ENCODE results near the gene CARNS1.
"Not testable (repeated sequence)": the region's sequence is repeated elsewhere in the genome, so short reads cannot be mapped to it uniquely, and the experiment has no call there.

The CARNS1 gene

GRCh38 chr11:67400942-67401494 lies 14.5 kb upstream of the CARNS1 start:
- no peaks in the 10 kb centered on the region for H3K9me3 Mint-ChIP-seq
- ATAC-seq, result peak; percentile 11
- peak overlapping the region; percentile 64 for H3K27ac Mint-ChIP-seq
- no peak for DNase-seq (ENCODE audit: low spot score in 2 of 2)
- peaks cover 66% of the 10 kb centered on the region for H3K4me1 Mint-ChIP-seq
- peaks cover 73% of the 10 kb centered on the region for H3K36me3 Mint-ChIP-seq
- peak overlapping the region; percentile 86 for H3K4me3 Mint-ChIP-seq

- peak within 1 kb of the TSS; percentile 86 for H3K4me3 Mint-ChIP-seq
- ATAC-seq (peak; percentile 81), DNase-seq (ENCODE audit: low spot score in 2 of 2) (peak; percentile 92 to 98)
- H3K4me1 Mint-ChIP-seq, result peaks cover 66% of the 10 kb centered on the region
- H3K9me3 Mint-ChIP-seq, result no peaks in the 10 kb centered on the region
- H3K27ac Mint-ChIP-seq, result peak within 1 kb of the TSS; percentile 85
- H3K36me3 Mint-ChIP-seq, result peaks cover 73% of the 10 kb centered on the region
Observed at GRCh38 chr11:67401495-67402191, 13.8 kb upstream of the CARNS1 start, which contains the start of gene PPP1CA. TSS of gene PPP1CA (minus strand) at chr11:67401858. CDS start at chr11:67401782, 76 bp downstream.

- peaks cover 73% of the 10 kb centered on the region for H3K36me3 Mint-ChIP-seq
- not testable (repeated sequence) for DNase-seq (ENCODE audit: low spot score in 2 of 2)
Observed at GRCh38 chr11:67402192-67402839, 13.2 kb upstream of the CARNS1 start.

GRCh38 chr11:67403085-67403484 lies 12.4 kb upstream of the CARNS1 start:
- not testable (repeated sequence) for H3K9me3 Mint-ChIP-seq; DNase-seq (ENCODE audit: low spot score in 2 of 2); ATAC-seq
- H3K4me3 Mint-ChIP-seq, result peak overlapping the region; percentile 86
- H3K4me1 Mint-ChIP-seq, result peaks cover 66% of the 10 kb centered on the region
- peak overlapping the region; percentile 85 for H3K27ac Mint-ChIP-seq
- H3K36me3 Mint-ChIP-seq, result peaks cover 73% of the 10 kb centered on the region

More at GRCh38 chr11:67402192-67402839, 13.2 kb upstream of the CARNS1 start:
- not testable (repeated sequence) for ATAC-seq, H3K9me3 Mint-ChIP-seq
- peak overlapping the region; percentile 85 for H3K27ac Mint-ChIP-seq
- peak overlapping the region; percentile 86 for H3K4me3 Mint-ChIP-seq
- peaks cover 66% of the 10 kb centered on the region for H3K4me1 Mint-ChIP-seq

- peak overlapping the region; percentile 86 for H3K4me3 Mint-ChIP-seq
- peaks cover 66% of the 10 kb centered on the region for H3K4me1 Mint-ChIP-seq
- peak; percentile 2 for ATAC-seq
- H3K9me3 Mint-ChIP-seq, result no peaks in the 10 kb centered on the region
- DNase-seq (ENCODE audit: low spot score in 2 of 2), result peak in 1 of 2 donors; percentile 72
- H3K36me3 Mint-ChIP-seq, result peaks cover 73% of the 10 kb centered on the region
- peak overlapping the region; percentile 85 for H3K27ac Mint-ChIP-seq
Observed at GRCh38 chr11:67404515-67405195, 10.8 kb upstream of the CARNS1 start.

- peak overlapping the region; percentile 85 for H3K27ac Mint-ChIP-seq
- peaks cover 69% of the 10 kb centered on the region for H3K4me1 Mint-ChIP-seq
- no peak for ATAC-seq
- H3K36me3 Mint-ChIP-seq, result peaks cover 73% of the 10 kb centered on the region
- no peaks in the 10 kb centered on the region for H3K9me3 Mint-ChIP-seq
- H3K4me3 Mint-ChIP-seq, result peak overlapping the region; percentile 86
- no peak for DNase-seq (ENCODE audit: low spot score in 2 of 2)
Observed at GRCh38 chr11:67405196-67405567, 10.3 kb upstream of the CARNS1 start.

GRCh38 chr11:67405688-67406339 lies 9.7 kb upstream of the CARNS1 start:
- no peaks in the 10 kb centered on the region for H3K9me3 Mint-ChIP-seq
- H3K4me1 Mint-ChIP-seq, result peaks cover 69% of the 10 kb centered on the region
- H3K4me3 Mint-ChIP-seq, result peak overlapping the region; percentile 86
- H3K27ac Mint-ChIP-seq, result peak overlapping the region; percentile 85
- ATAC-seq, result no peak
- peak in 1 of 2 donors; percentile 57 for DNase-seq (ENCODE audit: low spot score in 2 of 2)
- peaks cover 73% of the 10 kb centered on the region for H3K36me3 Mint-ChIP-seq

GRCh38 chr11:67406420-67406968 lies 9.0 kb upstream of the CARNS1 start:
- DNase-seq (ENCODE audit: low spot score in 2 of 2) (peak in 1 of 2 donors; percentile 58), ATAC-seq (no peak)
- Mint-ChIP-seq H3K27ac (peak overlapping the region; percentile 85), H3K36me3 (peaks cover 78% of the 10 kb centered on the region), H3K9me3 (no peaks in the 10 kb centered on the region), H3K4me3 (peak overlapping the region; percentile 86), H3K4me1 (peaks cover 76% of the 10 kb centered on the region)

- Mint-ChIP-seq H3K27ac (peak overlapping the region; percentile 85), H3K4me3 (peak overlapping the region; percentile 86), H3K36me3 (peaks cover 81% of the 10 kb centered on the region), H3K4me1 (peaks cover 82% of the 10 kb centered on the region), H3K9me3 (no peaks in the 10 kb centered on the region)
- DNase-seq (ENCODE audit: low spot score in 2 of 2) (peak in 1 of 2 donors; percentile 57), ATAC-seq (no peak)
Observed at GRCh38 chr11:67406969-67407687, 8.3 kb upstream of the CARNS1 start.

- Mint-ChIP-seq H3K4me3 (peak overlapping the region; percentile 86), H3K4me1 (peaks cover 88% of the 10 kb centered on the region), H3K9me3 (no peaks in the 10 kb centered on the region), H3K36me3 (peaks cover 87% of the 10 kb centered on the region), H3K27ac (peak overlapping the region; percentile 85)
- no peak for ATAC-seq
- no peak for DNase-seq (ENCODE audit: low spot score in 2 of 2)
Observed at GRCh38 chr11:67407688-67408163, 7.8 kb upstream of the CARNS1 start.

GRCh38 chr11:67408437-67409200 lies 6.9 kb upstream of the CARNS1 start:
- ATAC-seq, result peak; percentile 11
- H3K36me3 Mint-ChIP-seq, result peaks cover 93% of the 10 kb centered on the region
- peak overlapping the region; percentile 85 for H3K27ac Mint-ChIP-seq
- no peaks in the 10 kb centered on the region for H3K9me3 Mint-ChIP-seq
- peaks cover 92% of the 10 kb centered on the region for H3K4me1 Mint-ChIP-seq
- DNase-seq (ENCODE audit: low spot score in 2 of 2), result no peak
- peak overlapping the region; percentile 86 for H3K4me3 Mint-ChIP-seq

GRCh38 chr11:67409261-67409666 lies 6.2 kb upstream of the CARNS1 start:
- Mint-ChIP-seq H3K4me3 (peak overlapping the region; percentile 86), H3K4me1 (peaks cover 91% of the 10 kb centered on the region), H3K27ac (peak overlapping the region; percentile 85), H3K36me3 (peaks cover 91% of the 10 kb centered on the region), H3K9me3 (no peaks in the 10 kb centered on the region)
- ATAC-seq, result peak; percentile 78
- DNase-seq (ENCODE audit: low spot score in 2 of 2), result peak in 1 of 2 donors; percentile 83

- DNase-seq (ENCODE audit: low spot score in 2 of 2) (no peak), ATAC-seq (no peak)
- Mint-ChIP-seq H3K27ac (peak overlapping the region; percentile 85), H3K4me1 (peaks cover 87% of the 10 kb centered on the region), H3K9me3 (no peaks in the 10 kb centered on the region), H3K4me3 (peak overlapping the region; percentile 86), H3K36me3 (peaks cover 88% of the 10 kb centered on the region)
Observed at GRCh38 chr11:67409781-67410368, 5.6 kb upstream of the CARNS1 start.

Data from stimulated activated effector memory CD8-positive, alpha-beta T cell treated with anti-CD3 and anti-CD28 coated beads, Interleukin-12 subunit alpha, Interleukin-12 subunit beta, amount 100 ng/mL, for 72 hours (primary cell).